Progenitor cell of endocrine pancreas (in vitro differentiated cells): Measurements from ENCODE around the gene CDC20B. TPM values are rescaled to one million over a fixed set of nuclear protein-coding genes. Genes with fewer than 3 reads are reported as not detected.

Experiments used
- DNase-seq: peaks from one replicate; pipeline ENCODE4 v3.0.0; 2021; ENCODE audit warnings: low spot score; ENCODE audit not compliant: unreplicated experiment
- H3K27ac Mint-ChIP-seq: 2 replicates; pipeline ENCODE4 v1.8.0; 2021; ENCODE audit warnings: mild to moderate bottlenecking, moderate library complexity, mixed read lengths
- H3K27me3 Mint-ChIP-seq: 2 replicates; pipeline ENCODE4 v1.8.0; 2021; ENCODE audit warnings: mixed read lengths
- H3K36me3 Mint-ChIP-seq: 2 replicates; pipeline ENCODE4 v1.8.0; 2022; ENCODE audit warnings: mixed read lengths; ENCODE audit not compliant: insufficient read depth
- H3K4me1 Mint-ChIP-seq: 2 replicates; pipeline ENCODE4 v1.8.0; 2021; ENCODE audit warnings: low read depth, mixed read lengths
- H3K4me3 Mint-ChIP-seq: 2 replicates; pipeline ENCODE4 v1.8.0; 2021; ENCODE audit warnings: low read depth, mild to moderate bottlenecking, moderate library complexity, mixed read lengths
- H3K9me3 Mint-ChIP-seq: 2 replicates; pipeline ENCODE4 v1.8.0; 2021; ENCODE audit warnings: low read depth, mixed read lengths
- CTCF ChIP-seq: fragments of 200-600 bp; sonication (generic); IDR thresholded peaks from one replicate; pipeline ENCODE4 v1.5.0; 2021; ENCODE audit warnings: antibody characterized with exemption, mild to moderate bottlenecking; ENCODE audit not compliant: unreplicated experiment
- total RNA-seq: library from RNA; stranded (reverse); gene quantifications from 2 replicates; pipeline ENCODE4 v1.2.1, GENCODE V29; 2021

CDC20B gene
- total RNA-seq, 1 donor from 2014 or later, result not detected

- Mint-ChIP-seq H3K27ac (peak within 1 kb of the TSS; percentile 90), H3K27me3 (peaks cover under 1% of the 10 kb centered on the region), H3K36me3 (peaks cover 5% of the 10 kb centered on the region), H3K4me3 (peak within 1 kb of the TSS; percentile 88), H3K4me1 (peaks cover 7% of the 10 kb centered on the region), H3K9me3 (no peaks in the 10 kb centered on the region)
- DNase-seq, result no peak
- TF ChIP-seq CTCF, result peak; percentile 67
Observed at GRCh38 chr5:55159763-55160492, 13.0 kb downstream of the CDC20B start, which contains the start of gene GPX8. Gene GPX8, plus strand, starts transcription at chr5:55160171. Its CDS starts 22 bp downstream, at chr5:55160193.

- no peak for TF ChIP-seq CTCF
- Mint-ChIP-seq H3K4me1 (no peaks in the 10 kb centered on the region), H3K4me3 (no peak overlapping the region), H3K27ac (no peak overlapping the region), H3K9me3 (no peaks in the 10 kb centered on the region), H3K36me3 (no peaks in the 10 kb centered on the region), H3K27me3 (peaks cover 2% of the 10 kb centered on the region)
- DNase-seq, result no peak
Observed at GRCh38 chr5:55154873-55155272, 18.1 kb downstream of the CDC20B start.

- Mint-ChIP-seq H3K27me3 (peaks cover 6% of the 10 kb centered on the region), H3K4me1 (no peaks in the 10 kb centered on the region), H3K36me3 (no peaks in the 10 kb centered on the region), H3K27ac (no peak overlapping the region), H3K9me3 (no peaks in the 10 kb centered on the region), H3K4me3 (no peak overlapping the region)
- TF ChIP-seq CTCF, result no peak
- no peak for DNase-seq
Observed at GRCh38 chr5:55151923-55152842, 20.8 kb downstream of the CDC20B start.

GRCh38 chr5:55149308-55149795, 23.6 kb downstream of the CDC20B start:
- DNase-seq, result no peak
- peaks cover 9% of the 10 kb centered on the region for H3K27me3 Mint-ChIP-seq
- no peak for TF ChIP-seq CTCF
- no peak overlapping the region for H3K4me3 Mint-ChIP-seq
- no peaks in the 10 kb centered on the region for H3K36me3 Mint-ChIP-seq
- no peak overlapping the region for H3K27ac Mint-ChIP-seq
- no peaks in the 10 kb centered on the region for H3K9me3 Mint-ChIP-seq
- H3K4me1 Mint-ChIP-seq, result no peaks in the 10 kb centered on the region

- Mint-ChIP-seq H3K4me1 (no peaks in the 10 kb centered on the region), H3K27ac (no peak overlapping the region), H3K9me3 (no peaks in the 10 kb centered on the region), H3K4me3 (no peak overlapping the region), H3K36me3 (no peaks in the 10 kb centered on the region), H3K27me3 (peaks cover 9% of the 10 kb centered on the region)
- TF ChIP-seq CTCF, result peak; percentile 95
- DNase-seq, result peak; percentile 81
Observed at GRCh38 chr5:55146543-55147151, 26.3 kb downstream of the CDC20B start.
